ENCODE results near the gene CFAP54.
A peak's percentile ranks its signal among the peaks of the same experiment; 100 is the strongest.
"Not testable (repeated sequence)": the region's sequence is repeated elsewhere in the genome, so short reads cannot be mapped to it uniquely, and the experiment has no call there.

Gene CFAP54

DNA sequence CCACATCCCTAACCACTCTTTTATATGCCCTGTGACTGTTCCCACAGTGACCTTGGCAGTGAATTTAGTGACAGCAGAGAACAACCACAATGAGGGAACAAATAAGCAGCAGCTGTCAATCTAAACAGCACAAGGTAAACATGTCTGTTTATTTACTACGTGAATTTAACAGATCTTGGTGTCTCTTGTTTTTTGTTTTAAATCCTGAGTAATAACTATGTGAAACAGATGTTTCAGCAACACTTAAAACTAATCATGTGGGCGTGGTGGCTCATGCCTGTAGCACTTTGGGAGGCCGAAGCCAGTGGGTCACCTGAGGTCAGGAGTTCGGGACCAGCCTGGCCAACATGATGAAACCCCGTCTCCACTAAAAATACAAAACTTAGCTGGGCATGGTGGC lies 17.0 kb upstream of the CFAP54 start:
- no peak for DNase-seq (ENCODE audit: low read depth in 2 of 2)

DNA sequence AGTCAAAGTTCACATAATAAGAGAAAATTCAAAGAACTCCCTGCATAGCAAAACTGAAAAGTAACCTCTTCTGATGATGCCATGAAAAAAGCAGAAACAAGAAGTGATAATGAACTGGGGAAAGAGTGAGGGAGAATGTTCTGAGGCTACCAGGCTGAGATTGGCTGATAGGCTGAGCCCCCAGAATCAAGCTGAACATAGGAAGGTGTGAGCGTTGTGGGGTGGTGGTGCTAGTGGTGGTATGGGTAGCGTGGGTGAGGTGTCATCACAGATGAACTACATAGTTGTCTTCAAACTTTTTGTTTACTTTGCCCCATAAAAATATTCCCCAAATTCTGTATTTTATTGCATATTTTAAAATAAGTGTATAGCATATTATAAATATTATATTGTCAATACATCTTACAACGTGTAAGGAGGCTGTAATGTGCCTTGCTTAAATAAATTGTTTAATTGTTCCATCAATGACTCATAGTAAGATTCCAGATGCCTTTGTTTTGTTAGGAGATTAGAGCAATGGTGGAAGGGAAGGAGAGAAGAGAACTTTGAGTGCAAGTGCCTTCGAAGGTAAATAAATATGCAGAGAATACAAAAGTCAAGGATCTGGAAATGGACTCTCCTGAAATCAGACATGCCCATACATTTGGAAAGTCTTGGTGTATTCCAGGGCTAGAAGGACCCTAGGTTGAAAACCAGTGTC lies 15.8 kb upstream of the CFAP54 start:
- no peak for DNase-seq (ENCODE audit: low read depth in 2 of 2)

DNA sequence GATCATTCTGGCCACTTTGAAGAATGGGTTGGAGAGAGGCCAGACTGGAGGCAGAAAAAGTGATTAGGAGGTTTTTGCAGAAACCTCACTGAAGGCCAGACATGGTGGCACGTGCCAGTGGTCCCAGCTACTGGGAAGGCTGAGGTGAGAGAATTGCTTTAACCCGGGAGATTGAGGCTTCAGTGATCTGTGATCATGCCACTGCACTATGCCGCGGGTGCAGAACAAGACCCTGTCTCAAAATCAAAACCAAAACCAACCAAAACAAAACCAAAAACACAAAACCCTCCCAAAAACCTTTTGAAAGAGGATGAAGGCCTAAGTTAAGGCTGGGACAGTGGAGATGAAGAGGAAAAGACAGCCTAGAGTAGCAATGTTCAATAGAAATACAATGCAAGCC lies 15.2 kb upstream of the CFAP54 start:
- DNase-seq (ENCODE audit: low read depth in 2 of 2), result no peak

DNA sequence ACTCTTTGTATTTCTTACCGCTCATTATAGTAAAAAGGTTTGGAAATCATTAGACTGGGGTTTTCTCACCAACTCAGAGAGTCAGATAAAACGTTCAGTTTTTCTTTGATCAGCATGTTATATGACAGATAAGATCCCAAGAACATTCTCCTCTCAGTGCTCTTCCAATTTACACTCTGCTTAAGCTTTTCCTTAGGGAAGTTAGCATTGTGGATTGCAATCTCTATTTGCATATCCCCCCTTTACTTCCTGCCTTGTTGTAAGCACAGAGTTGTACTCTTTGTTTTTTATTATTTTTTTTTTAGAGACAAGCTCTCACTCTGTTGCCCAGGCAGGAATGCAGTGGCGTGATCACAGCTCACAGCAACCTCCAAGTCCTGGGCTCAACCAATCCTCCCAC lies 11.4 kb upstream of the CFAP54 start:
- no peak for DNase-seq (ENCODE audit: low read depth in 2 of 2)

DNA sequence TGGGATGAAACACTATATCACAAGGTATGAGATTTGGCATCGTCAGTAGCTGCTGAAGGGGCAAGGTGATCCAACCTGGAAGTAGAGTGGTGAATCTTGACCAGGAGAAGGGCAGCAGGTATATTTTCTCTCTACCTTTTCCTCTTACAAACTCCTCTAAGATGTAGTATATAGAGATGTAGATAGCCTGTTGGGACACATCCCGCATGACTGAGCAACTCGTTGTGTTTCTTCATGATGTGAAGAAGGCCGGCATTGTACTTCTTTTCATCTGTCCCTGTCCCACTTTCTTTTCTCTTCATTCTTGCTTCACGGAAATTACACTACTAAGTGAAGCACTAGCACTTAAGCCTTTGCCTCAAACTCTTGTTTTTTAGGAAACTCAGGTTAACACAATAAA lies 7.3 kb upstream of the CFAP54 start:
- no peak for DNase-seq (ENCODE audit: low read depth in 2 of 2)

DNA sequence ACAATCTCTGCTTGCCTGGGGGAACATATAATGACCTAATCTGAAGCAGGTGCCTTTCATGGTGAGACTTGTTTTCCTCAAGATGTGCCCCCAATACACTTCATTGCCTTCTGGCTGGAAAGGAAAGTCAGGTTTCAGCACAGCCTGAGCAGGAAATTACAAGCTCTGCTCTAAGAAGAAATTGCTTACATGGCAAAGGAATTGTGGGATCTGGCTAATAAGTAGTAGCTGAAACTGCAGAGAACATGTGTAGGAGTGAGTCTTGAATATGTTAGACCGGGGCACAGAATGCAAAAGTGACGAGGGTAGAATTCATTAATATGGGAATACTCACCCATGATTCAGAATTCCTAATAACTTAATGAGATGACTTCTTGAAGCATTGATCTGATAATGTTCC lies 6.3 kb upstream of the CFAP54 start:
- no peak for DNase-seq (ENCODE audit: low read depth in 2 of 2)

DNA sequence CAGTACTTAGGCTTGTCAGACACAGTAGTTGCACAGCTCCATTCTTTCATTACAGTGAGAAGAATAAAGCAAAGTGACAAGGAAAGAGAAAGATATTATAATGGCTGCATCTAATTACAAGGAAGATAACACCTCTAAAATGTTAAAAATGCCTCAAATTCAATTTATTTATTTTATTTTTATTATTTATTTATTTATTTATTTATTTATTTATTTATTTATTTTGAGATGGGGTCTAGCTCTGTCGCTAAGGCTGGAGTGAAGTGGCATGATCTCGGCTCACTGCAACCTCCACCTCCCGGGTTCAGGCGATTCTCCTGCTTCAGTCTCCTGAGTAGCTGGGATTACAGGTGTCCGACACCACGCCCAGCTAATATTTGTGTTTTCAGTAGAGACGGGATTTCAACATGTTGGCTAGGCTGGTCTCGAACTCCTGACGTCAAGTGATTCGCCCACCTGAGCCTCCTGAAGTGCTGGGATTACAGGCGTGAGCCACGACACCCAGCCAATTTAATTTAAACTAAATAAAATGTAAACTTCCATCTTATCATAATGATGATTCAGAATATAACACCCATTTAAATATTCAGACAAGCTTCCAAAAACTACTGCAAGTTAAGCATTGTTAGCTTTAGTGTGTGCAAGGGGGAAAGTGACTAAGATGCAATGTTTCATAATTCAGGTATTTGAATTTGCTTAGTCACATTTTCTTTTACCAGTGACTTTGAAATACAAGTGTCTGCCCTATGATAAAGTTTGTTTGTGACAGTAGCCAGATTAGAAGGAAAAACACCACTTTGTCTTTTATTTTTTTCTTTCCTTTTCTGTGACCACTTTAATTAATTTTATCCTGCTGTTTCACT lies 2.4 kb upstream of the CFAP54 start:
- DNase-seq (ENCODE audit: low read depth in 2 of 2), result no peak

DNA sequence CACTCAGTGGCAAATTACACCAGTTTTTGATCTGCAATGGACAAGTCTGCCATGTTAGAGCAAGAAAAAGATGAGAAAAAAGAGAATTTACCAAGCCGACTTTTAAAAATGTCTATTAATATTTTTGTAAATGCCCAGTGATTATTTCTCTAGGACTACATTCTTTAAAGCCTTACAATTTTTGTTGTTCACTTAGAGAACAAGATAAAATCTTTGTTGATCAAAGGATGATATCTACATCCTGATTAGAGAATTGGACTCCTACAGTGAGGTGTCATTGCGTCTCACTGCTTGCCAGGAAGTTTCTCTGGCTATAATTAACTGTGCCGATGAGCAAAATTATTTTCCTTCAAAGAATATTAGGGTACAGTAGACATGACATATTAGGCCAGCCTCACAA lies 1.7 kb upstream of the CFAP54 start:
- DNase-seq (ENCODE audit: low read depth in 2 of 2), result no peak

DNA sequence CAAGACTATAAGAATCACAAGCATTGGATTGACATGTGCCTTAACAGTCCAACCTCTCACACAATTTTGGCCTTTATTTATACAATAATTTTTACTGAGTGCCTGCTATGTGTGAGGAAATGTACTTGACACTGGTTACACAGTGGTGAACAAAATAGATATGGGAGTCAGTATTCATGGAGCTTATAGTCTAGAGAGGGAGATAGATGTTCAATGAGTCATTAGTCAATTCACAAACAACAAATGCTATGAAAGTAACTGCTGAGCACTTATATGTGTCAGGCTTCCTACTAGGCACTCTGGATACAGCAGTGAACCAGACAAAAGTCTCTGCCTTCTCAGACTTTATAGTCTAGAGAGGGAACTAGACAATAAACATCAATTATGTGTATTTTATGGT lies 3.7 kb downstream of the CFAP54 start:
- no peak for DNase-seq (ENCODE audit: low read depth in 2 of 2)

DNA sequence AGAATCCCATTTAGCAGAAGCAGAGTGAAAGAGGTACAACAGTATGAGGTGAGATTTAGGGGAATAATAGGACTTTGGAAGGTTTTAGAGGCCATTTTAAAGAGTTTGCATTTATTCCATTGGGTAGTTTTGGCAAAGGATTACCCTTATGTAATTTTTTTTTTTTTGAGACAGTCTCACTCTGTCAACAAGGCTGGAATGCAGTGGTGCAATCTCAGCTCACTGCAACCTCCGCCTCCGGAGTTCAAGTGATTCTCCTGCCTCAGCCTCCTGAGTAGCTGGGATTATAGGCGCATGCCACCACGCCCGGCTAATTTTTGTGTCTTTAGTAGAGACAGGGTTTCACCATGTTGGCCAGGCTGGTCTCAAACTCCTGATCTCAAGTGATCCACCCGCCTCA lies 4.8 kb downstream of the CFAP54 start:
- not testable (repeated sequence) for DNase-seq (ENCODE audit: low read depth in 2 of 2)

DNA sequence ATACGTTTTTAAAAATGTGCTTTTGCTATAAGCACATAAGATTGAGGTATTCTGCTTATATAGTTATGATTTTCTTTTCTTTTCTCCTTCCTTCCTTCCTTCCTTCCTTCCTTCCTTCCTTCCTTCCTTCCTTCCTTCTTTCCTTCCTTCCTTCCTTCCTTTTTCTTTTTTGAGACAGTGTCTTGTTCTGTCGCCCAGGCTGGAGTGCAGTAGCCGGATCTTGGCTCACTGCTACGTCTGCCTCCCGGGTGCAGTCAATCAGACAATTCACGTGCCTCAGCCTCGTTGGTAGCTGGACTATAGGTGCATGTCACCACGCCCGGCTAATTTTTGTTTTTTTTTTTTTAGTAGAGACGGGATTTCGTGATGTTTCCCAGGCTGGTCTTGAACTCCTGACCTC lies 5.8 kb downstream of the CFAP54 start:
- no peak for DNase-seq (ENCODE audit: low read depth in 2 of 2)

DNA sequence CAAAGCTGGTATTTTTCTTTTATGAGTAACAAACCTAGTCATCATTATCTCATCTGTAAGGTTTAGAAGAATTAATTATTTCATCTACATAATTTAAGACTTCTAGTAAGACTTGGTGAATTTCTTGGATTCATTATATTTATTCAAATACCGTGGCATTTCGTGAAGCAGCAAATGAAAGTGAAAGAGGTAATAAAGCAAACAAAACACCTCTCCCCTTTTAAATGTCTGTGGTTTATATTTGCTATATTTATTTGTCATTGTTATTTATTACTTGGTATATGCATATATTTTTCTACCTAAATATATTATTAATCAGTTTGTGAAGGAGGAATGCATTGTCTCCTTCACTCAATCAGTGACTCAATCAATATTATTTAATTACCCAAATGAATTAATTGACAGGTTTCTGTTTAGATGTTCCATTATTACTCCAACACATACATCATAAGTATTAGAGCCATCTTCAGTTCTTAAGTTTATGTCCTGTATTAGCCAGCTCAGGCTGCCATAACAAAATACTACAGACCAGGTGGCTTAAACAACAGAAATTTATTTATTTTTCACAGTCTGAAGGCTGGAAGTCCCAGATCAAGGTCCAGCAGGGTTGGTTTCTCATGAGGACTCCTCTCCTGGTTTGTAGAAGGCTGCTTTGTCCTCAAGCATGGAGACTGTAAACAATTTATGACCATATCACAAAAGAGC lies 6.6 kb downstream of the CFAP54 start:
- DNase-seq (ENCODE audit: low read depth in 2 of 2), result no peak

DNA sequence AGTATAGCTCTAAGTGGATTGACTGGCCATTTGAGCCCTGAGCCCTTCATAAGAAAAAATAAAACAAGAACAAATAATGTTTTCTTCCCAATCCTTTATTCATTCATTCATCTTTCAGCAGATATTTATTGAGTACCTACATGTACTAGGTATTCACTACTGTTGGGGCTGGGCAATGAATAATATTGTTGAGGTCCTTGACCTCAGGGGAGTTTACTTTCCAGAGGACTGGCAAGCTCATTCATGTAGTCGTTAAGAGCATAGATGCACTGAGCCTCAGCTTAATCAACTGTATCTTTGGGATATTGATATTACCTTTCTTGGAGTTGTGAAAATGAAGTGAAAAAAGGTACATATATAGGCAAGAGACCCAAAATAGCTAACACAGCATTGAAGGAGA lies 7.6 kb downstream of the CFAP54 start:
- DNase-seq (ENCODE audit: low read depth in 2 of 2), result no peak

DNA sequence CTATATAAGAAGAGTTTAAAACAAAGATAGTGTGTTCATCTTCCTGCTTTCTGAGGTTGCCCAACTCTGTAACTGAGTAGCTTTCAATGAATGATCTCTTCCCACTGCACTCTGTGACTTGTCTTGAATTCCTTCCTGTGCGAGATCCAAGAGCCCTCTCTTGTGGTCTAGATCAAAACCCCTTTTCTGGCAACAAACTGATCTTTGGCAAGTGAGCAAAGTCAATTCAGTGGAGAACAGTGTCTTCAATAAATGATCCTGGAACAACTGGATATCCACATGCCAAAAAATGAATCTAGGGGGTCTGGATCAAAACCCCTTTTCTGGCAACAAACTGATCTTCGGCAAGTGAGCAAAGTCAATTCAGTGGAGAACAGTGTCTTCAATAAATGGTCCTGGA lies 8.5 kb downstream of the CFAP54 start:
- DNase-seq (ENCODE audit: low read depth in 2 of 2), result no peak

DNA sequence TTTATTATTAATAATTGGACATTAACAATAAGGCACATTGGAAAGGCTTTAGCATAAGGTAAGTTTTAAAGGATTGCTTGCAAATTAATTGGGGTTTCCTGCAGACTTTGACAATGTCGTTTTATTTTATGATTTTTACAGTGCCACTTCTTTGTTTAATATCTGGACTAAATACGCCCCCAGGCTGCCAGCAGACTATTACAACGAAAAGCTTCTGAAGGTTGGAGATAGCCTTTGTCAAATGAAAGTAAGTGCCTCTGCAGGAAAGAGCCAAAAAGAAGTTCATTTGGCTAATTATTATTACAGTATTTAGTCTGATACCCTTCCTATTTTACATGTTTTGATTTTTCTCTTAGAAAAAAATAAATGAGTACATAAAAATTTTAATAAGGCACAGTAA lies 11.3 kb downstream of the CFAP54 start:
- no peak for DNase-seq (ENCODE audit: low read depth in 2 of 2)

DNA sequence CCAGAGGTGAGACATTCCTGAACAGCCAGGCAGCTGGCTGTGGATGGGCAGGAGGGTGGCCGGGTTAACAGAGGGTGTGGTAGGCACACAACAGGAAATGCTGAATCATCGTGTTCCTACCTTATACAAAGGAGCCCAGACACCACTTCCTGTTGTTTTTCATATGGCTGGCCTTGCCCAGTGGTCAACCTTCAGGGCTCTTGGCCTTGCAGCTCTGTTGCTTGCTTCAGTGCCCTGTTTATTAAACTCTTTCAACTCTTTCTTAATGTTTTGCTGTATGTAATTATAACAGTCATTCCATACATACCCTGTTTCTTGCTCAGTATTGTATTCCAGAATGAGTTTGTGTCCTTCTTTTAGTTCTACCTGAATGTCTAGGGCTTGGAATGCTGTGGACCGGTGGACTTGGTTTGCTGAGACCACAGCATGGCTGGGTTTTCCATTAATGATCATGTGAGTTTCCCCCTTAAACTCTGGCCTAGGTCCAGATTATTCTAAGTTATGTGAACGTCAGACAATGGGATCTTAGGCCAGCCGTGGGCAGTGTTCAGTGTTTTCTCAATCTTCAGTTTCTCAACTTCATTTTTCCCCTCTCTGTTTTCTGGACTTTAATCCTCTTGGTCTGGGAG lies 11.9 kb downstream of the CFAP54 start:
- DNase-seq (ENCODE audit: low read depth in 2 of 2), result peak in 1 of 2 donors; percentile 12

DNA sequence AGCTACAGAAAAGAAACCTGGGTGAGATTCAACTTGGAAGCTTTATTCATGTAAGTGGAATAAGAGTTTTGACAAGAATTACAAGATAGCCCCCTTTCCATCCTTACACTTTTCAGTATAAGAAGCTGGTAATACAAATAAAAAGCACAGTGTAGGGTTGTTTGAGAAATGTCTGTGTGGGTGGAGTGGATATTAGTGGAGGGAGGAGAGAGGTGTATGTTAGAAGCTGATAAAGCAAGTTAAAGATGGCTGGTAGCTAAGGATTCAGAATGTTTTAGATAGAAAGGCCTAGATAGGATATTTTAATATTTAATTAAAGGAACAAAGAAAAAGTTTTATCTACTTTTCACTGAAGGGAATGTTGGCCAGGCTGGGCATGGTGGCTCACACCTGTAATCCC lies 12.5 kb downstream of the CFAP54 start:
- no peak for DNase-seq (ENCODE audit: low read depth in 2 of 2)

DNA sequence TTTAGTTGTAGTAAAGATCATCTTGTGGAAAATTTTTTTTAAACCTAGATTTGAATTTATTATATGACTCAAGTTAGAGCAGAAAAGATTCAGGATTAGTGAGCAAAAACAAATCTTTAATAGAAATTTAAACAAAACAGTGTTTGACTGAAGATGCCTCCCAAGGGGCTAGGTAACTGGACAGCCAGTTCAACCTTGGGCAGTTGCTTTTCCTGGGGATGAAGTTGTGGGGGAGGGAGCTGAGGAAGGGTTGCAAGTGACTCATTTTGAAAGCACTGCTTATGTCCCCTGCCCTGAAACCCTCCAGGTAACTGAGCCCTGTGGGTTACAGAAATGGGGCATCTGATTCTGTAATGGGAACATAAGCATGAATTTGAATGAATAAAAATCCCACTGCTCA lies 13.1 kb downstream of the CFAP54 start:
- DNase-seq (ENCODE audit: low read depth in 2 of 2), result no peak

DNA sequence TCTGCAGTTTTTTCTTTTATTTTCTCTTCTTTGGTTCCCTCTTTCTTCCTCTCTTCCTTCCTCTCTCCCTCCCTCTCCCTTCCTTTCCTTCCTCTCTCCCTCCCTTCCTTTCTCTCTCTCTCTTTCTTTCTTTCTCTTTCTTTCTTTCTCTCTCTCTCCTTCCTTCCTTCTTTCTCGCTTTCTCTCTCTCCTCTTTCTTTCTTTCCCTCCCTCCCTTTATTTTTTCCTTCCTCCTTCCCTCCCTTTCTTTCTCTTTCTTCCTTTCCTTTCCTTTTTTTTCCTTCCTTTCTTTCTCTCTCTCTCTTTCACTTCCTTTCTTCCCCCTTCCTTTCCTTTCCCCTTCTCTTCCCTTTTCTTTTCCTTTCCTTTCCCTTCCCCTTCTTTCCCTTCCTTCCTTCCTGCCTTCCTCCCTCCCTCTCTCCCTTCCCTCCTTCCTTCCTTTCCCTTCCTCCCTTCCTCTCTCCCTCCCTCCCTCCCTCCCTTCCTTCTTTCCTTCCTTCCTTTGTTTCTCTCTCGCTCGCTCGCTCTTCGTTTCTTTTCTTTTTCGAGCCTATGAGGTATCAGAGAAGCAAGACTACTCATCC lies 13.7 kb downstream of the CFAP54 start:
- DNase-seq (ENCODE audit: low read depth in 2 of 2), result no peak

DNA sequence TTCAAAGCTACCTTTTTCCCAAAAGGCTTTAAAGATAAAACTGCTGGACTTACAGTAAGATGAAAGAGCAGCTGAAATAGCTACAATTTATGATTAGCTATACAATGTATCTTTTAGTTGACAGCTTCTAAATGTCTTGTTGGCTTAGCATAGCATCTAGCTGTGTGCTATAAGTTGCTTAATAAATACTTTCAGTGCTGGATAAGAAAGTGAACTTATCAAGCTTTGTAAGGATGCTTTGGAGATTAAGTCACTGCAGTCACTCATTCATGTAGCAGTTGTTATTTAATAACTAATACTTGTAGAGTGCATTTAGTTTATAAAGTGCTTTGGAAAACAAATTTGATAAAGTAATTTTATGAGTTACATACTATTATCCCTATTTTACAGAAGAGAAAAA lies 14.6 kb downstream of the CFAP54 start:
- DNase-seq (ENCODE audit: low read depth in 2 of 2), result no peak

DNA sequence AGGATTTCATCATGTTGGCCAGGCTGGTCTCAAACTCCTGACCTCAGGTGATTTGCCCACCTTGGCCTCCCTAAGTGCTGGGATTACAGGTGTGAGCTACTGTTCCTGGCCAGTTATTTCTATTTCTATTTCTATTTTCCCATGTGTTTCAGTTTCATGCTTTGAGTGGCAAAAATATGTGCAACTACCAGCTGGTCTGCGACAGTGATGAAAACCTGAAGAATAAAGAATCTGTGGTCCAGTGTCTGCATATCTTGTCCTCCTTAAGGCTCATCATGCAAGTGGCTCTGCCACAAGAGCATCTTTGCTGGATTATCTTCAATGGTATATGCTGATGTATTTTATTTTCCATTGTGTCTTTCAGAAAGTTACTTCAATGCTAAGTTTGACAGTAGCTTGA lies 17.4 kb downstream of the CFAP54 start:
- DNase-seq (ENCODE audit: low read depth in 2 of 2), result no peak

DNA sequence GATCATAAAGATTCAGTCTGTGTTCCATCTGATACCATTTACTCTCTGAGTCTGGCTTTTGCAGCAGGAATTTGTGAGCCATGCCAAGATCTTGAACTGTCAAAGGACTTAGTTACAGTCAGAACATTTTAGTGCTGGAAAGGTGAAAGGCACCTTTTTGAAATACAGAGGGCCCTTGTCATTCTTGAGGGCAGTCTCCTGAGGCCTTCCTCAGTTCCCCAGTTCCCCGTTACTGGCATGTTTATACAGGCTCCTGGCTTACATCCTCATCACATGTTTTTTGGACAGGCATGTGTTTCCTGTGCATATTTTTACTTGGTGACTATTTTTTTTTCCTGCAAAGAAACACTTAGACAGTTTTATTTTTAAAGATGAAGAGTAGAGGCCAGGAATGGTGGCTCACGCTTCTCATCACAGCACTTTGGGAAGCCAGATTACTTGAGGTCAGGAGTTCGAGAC lies 21.0 kb downstream of the CFAP54 start:
- no peak for DNase-seq (ENCODE audit: low read depth in 2 of 2)
